H1 (cell line): ENCODE results near the gene UMAD1. TPM values are rescaled to one million over a fixed set of nuclear protein-coding genes. Genes with fewer than 3 reads are reported as not detected.
A peak's percentile ranks its signal among the peaks of the same experiment; 100 is the strongest.

ENCODE experiments used
- CEBPB ChIP-seq: IDR thresholded peaks from 2 replicates; pipeline ENCODE4 v1.6.1; 2012; ENCODE audit warnings: low read depth, low read length
- EGR1 ChIP-seq: IDR thresholded peaks from 2 replicates; pipeline ENCODE4 v1.6.1; 2011; ENCODE audit warnings: low read depth, low read length, borderline replicate concordance
- NANOG ChIP-seq: IDR thresholded peaks from 2 replicates; pipeline ENCODE4 v1.6.1; 2011; ENCODE audit warnings: low read length, low read depth, mild to moderate bottlenecking, inconsistent platforms; ENCODE audit not compliant: insufficient read depth, poor library complexity, severe bottlenecking
- ZNF274 ChIP-seq: IDR thresholded peaks from 2 replicates; pipeline ENCODE4 v1.7.0; 2012; ENCODE audit warnings: low read length, borderline replicate concordance; ENCODE audit errors: extremely low read depth
- polyA plus RNA-seq, 7 experiments: library from polyadenylated mRNA; depleted of rRNA in 3 of 7; stranded (reverse) in 5 of 7; unstranded in 2 of 7; fragments of >200 nt in 5 of 7; fragments of 200-250 nt in 2 of 7; gene quantifications; 1 replicate in 5 of 7; 2 replicates in 1 of 7; 4 replicates in 1 of 7; pipeline versions ENCODE4 v1.2.1 to v1.2.3, GENCODE V29; 2011 to 2013; ENCODE audit warnings: missing spikeins in 2 of 7, mixed read lengths in 2 of 7
- total RNA-seq: library from RNA; stranded (reverse); fragmentation: NEBNext Ultra II Directional; extraction: Animal tissue kit (Norgen Biotek cat#: 25700); gene quantifications from 2 replicates; pipeline ENCODE4 v1.2.1, GENCODE V29; 2021

Gene UMAD1
- total and polyA plus RNA-seq, 2 of the 8 experiments (the other 6 are each of a cell fraction or from before 2014, with no cell fraction given): 10.4 to 12.3 TPM

GRCh38 chr7:7719236-7719635 lies 78.7 kb downstream of the UMAD1 start (continued):
- no peak for TF ChIP-seq ZNF274
- TF ChIP-seq EGR1: no peak
- no peak for TF ChIP-seq NANOG
- peak; percentile 76 for TF ChIP-seq CEBPB
